HEK293 (cell line): ENCODE results near the gene PKN3.

Experiments used
- CTCF ChIA-PET: fragments of 350-600 bp; formaldehyde crosslinking; extraction: SDS; loops from one replicate; lab custom pipeline; 2021; ENCODE audit warnings: antibody characterized with exemption; lab: Yijun Ruan, JAX
- POLR2A ChIA-PET: fragments of 300-600 bp; formaldehyde crosslinking; extraction: SDS; loops from one replicate; lab custom pipeline; 2020; ENCODE audit warnings: antibody characterized with exemption, inconsistent platforms; lab: Yijun Ruan, JAX
- H3K27ac ChIP-seq: fragments of 200-500 bp; sonication (Bioruptor generic); 2 replicates; pipeline ENCODE4 v1.5.1; 2014; ENCODE audit warnings: low read depth, low read length, control low read depth, inconsistent platforms; ENCODE audit errors: extremely low read depth
- H3K36me3 ChIP-seq, 2 experiments: fragments of 200-500 bp in 1 of 2; sonication (Bioruptor generic) in 1 of 2; 1 replicate in 1 of 2; 2 replicates in 1 of 2; pipeline ENCODE4 v1.5.1; 2014 to 2017; ENCODE audit warnings: inconsistent platforms in 2 of 2, low read length in 2 of 2; ENCODE audit not compliant: control insufficient read depth in 2 of 2, insufficient read depth in 1 of 2
- H3K4me1 ChIP-seq: fragments of 200-500 bp; sonication (Bioruptor generic); 2 replicates; pipeline ENCODE4 v1.5.1; 2014; ENCODE audit warnings: mild to moderate bottlenecking, low read length, inconsistent platforms; ENCODE audit not compliant: control insufficient read depth, insufficient read depth
- H3K4me3 ChIP-seq: 2 replicates; pipeline ENCODE4 v1.5.1; 2011; ENCODE audit warnings: low read depth, mild to moderate bottlenecking, control low read depth, low read length, moderate library complexity
- H3K9me3 ChIP-seq: fragments of 200-500 bp; sonication (Bioruptor generic); 2 replicates; pipeline ENCODE4 v1.5.1; 2014; ENCODE audit warnings: low read depth, low read length, inconsistent platforms; ENCODE audit not compliant: control insufficient read depth, insufficient read depth
- BCL11A ChIP-seq: fragments of 450-650 bp; formaldehyde crosslinking; IDR thresholded peaks from 2 replicates; pipeline ENCODE4 v1.5.1; 2016; ENCODE audit warnings: low read depth, missing biosample characterization, missing genetic modification characterization
- EGR2 ChIP-seq: fragments of 450-650 bp; formaldehyde crosslinking; IDR thresholded peaks from 2 replicates; pipeline ENCODE4 v1.5.1; 2016; ENCODE audit warnings: low read depth, missing biosample characterization, missing genetic modification characterization
- ELK4 ChIP-seq: IDR thresholded peaks from 2 replicates; pipeline ENCODE4 v1.6.1; 2011; ENCODE audit warnings: mild to moderate bottlenecking, low read depth, low read length, borderline replicate concordance
- GLI2 ChIP-seq: fragments of 450-650 bp; formaldehyde crosslinking; IDR thresholded peaks from 2 replicates; pipeline ENCODE4; 2017; ENCODE audit warnings: missing biosample characterization, missing genetic modification characterization, low read depth, borderline replicate concordance
- GLIS1 ChIP-seq: fragments of 450-650 bp; formaldehyde crosslinking; IDR thresholded peaks from 2 replicates; pipeline ENCODE4 v1.5.1; 2016; ENCODE audit warnings: missing biosample characterization, missing genetic modification characterization
- HOXA7 ChIP-seq: sonication (generic); formaldehyde crosslinking; IDR thresholded peaks from 2 replicates; pipeline ENCODE4 v1.8.1; 2022; ENCODE audit warnings: missing genetic modification reagents, borderline replicate concordance
- HOXC10 ChIP-seq: sonication (generic); formaldehyde crosslinking; IDR thresholded peaks from 2 replicates; pipeline ENCODE4 v1.8.1; 2023; ENCODE audit warnings: mild to moderate bottlenecking, missing genetic modification reagents
- PRDM4 ChIP-seq: fragments of 450-650 bp; formaldehyde crosslinking; IDR thresholded peaks from 2 replicates; pipeline ENCODE4 v1.5.1; 2017; ENCODE audit warnings: missing biosample characterization, missing genetic modification characterization
- RBAK ChIP-seq: fragments of 450-650 bp; formaldehyde crosslinking; IDR thresholded peaks from 2 replicates; pipeline ENCODE4 v1.5.1; 2016; ENCODE audit warnings: missing biosample characterization, missing genetic modification characterization
- ZIC2 ChIP-seq: fragments of 450-650 bp; formaldehyde crosslinking; IDR thresholded peaks from 2 replicates; pipeline ENCODE4 v1.5.1; 2016; ENCODE audit warnings: missing biosample characterization, missing genetic modification characterization
- ZNF10 ChIP-seq: fragments of 450-650 bp; formaldehyde crosslinking; IDR thresholded peaks from 2 replicates; pipeline ENCODE4 v1.5.1; 2017; ENCODE audit warnings: missing biosample characterization, missing genetic modification characterization
- ZNF121 ChIP-seq: fragments of 450-650 bp; formaldehyde crosslinking; IDR thresholded peaks from 2 replicates; pipeline ENCODE4 v1.5.1; 2016; ENCODE audit warnings: missing biosample characterization, missing genetic modification characterization
- ZNF140 ChIP-seq: fragments of 450-650 bp; formaldehyde crosslinking; IDR thresholded peaks from 2 replicates; pipeline ENCODE4 v1.5.1; 2016; ENCODE audit warnings: missing biosample characterization, missing genetic modification characterization
- ZNF146 ChIP-seq: fragments of 450-650 bp; formaldehyde crosslinking; IDR thresholded peaks from 2 replicates; pipeline ENCODE4 v1.5.1; 2016; ENCODE audit warnings: missing biosample characterization, missing genetic modification characterization
- ZNF148 ChIP-seq: fragments of 450-650 bp; formaldehyde crosslinking; IDR thresholded peaks from 2 replicates; pipeline ENCODE4 v1.5.0; 2017; ENCODE audit warnings: missing biosample characterization, missing genetic modification characterization, borderline replicate concordance
- ZNF157 ChIP-seq: fragments of 450-650 bp; formaldehyde crosslinking; IDR thresholded peaks from 2 replicates; pipeline ENCODE4 v1.5.1; 2016; ENCODE audit warnings: missing biosample characterization, missing genetic modification characterization
- ZNF16 ChIP-seq: fragments of 450-650 bp; formaldehyde crosslinking; IDR thresholded peaks from 2 replicates; pipeline ENCODE4 v1.5.1; 2016; ENCODE audit warnings: low read depth, missing biosample characterization, missing genetic modification characterization
- ZNF169 ChIP-seq: fragments of 450-650 bp; formaldehyde crosslinking; IDR thresholded peaks from 2 replicates; pipeline ENCODE4 v1.5.1; 2016; ENCODE audit warnings: missing biosample characterization, missing genetic modification characterization
- ZNF202 ChIP-seq: fragments of 450-650 bp; formaldehyde crosslinking; IDR thresholded peaks from 2 replicates; pipeline ENCODE4 v1.5.1; 2016; ENCODE audit warnings: missing biosample characterization, missing genetic modification characterization, borderline replicate concordance
- ZNF223 ChIP-seq: fragments of 450-650 bp; formaldehyde crosslinking; IDR thresholded peaks from 2 replicates; pipeline ENCODE4 v1.5.1; 2016; ENCODE audit warnings: missing biosample characterization, missing genetic modification characterization
- ZNF341 ChIP-seq: fragments of 450-650 bp; formaldehyde crosslinking; IDR thresholded peaks from 2 replicates; pipeline ENCODE4; 2016; ENCODE audit warnings: low read depth, missing biosample characterization, missing genetic modification characterization
- ZNF366 ChIP-seq: fragments of 450-650 bp; formaldehyde crosslinking; conservative IDR thresholded peaks from 2 replicates; pipeline ENCODE4 v1.5.1; 2016; ENCODE audit warnings: missing biosample characterization, missing genetic modification characterization
- ZNF449 ChIP-seq: fragments of 450-650 bp; formaldehyde crosslinking; IDR thresholded peaks from 2 replicates; pipeline ENCODE4 v1.5.1; 2017; ENCODE audit warnings: missing biosample characterization, mild to moderate bottlenecking, missing genetic modification characterization, moderate library complexity
- ZNF530 ChIP-seq: fragments of 450-650 bp; formaldehyde crosslinking; IDR thresholded peaks from 2 replicates; pipeline ENCODE4 v1.5.1; 2016; ENCODE audit warnings: low read depth, missing biosample characterization, missing genetic modification characterization
- ZXDB ChIP-seq: fragments of 450-650 bp; formaldehyde crosslinking; IDR thresholded peaks from 2 replicates; pipeline ENCODE4 v1.5.1; 2016; ENCODE audit warnings: missing biosample characterization, missing genetic modification characterization

The PKN3 gene

GRCh38 chr9:128727640-128728248 lies 25.4 kb downstream of the PKN3 start:
- Histone ChIP-seq H3K27ac (no peak overlapping the region), H3K36me3 (peaks cover 0 to 20% of the 10 kb centered on the region in 2 experiments; a peak in 1 of 3 replicates)
- TF ChIP-seq GLI2 (tag by site-specific recombination) (no peak), RBAK (tag by site-specific recombination) (no peak), ZNF202 (tag by site-specific recombination) (no peak), ZNF223 (tag by site-specific recombination) (no peak), ZXDB (tag by site-specific recombination) (no peak), EGR2 (tag by site-specific recombination) (0 out of 2 replicates have a peak, but pooled peaks have one; percentile 35), ZNF121 (peak; percentile 93), PRDM4 (no peak), ZNF366 (tag by site-specific recombination) (no peak), ZNF341 (tag by site-specific recombination) (no peak)
- TF ChIP-seq, all 188 proteins: peak for 2
- CTCF ChIA-PET = no interaction called here
- Histone ChIP-seq H3K4me3 (no peak overlapping the region), H3K4me1 (no peaks in the 10 kb centered on the region), H3K9me3 (no peaks in the 10 kb centered on the region)
- POLR2A ChIA-PET = no interaction called here

GRCh38 chr9:128728298-128728697 lies 26.0 kb downstream of the PKN3 start:
- ChIA-PET POLR2A (no interaction called here), CTCF (no interaction called here)
- Histone ChIP-seq H3K27ac (no peak overlapping the region), H3K36me3 (peaks cover 0 to 23% of the 10 kb centered on the region in 2 experiments; a peak in 1 of 3 replicates), H3K9me3 (no peaks in the 10 kb centered on the region), H3K4me1 (no peaks in the 10 kb centered on the region), H3K4me3 (no peak overlapping the region)
- TF ChIP-seq ZIC2 (tag by site-specific recombination) (peak; percentile 55), GLIS1 (tag by site-specific recombination) (peak; percentile 35; the same call in 1 of the 2 replicates), ZNF530 (tag by site-specific recombination) (no peak), ZNF140 (tag by site-specific recombination) (no peak)

- CTCF ChIA-PET = no interaction called here
- H3K4me3 ChIP-seq = no peak overlapping the region
- H3K4me1 ChIP-seq = no peaks in the 10 kb centered on the region
- POLR2A ChIA-PET = interaction anchor here (0.8 kb wide), 1 partner anchor 33 kb away, joined by 5 read pairs; no protein-coding TSS in a partner anchor
- peaks cover 0 to 24% of the 10 kb centered on the region in 2 experiments; a peak in 2 of 3 replicates for H3K36me3 ChIP-seq
- H3K27ac ChIP-seq = no peak overlapping the region
- no peaks in the 10 kb centered on the region for H3K9me3 ChIP-seq
- TF ChIP-seq HOXA7 (CRISPR knock-in tag) (no peak), ZNF16 (tag by site-specific recombination) (no peak), ZNF223 (tag by site-specific recombination) (no peak), ZNF169 (tag by site-specific recombination) (no peak), ELK4 (no peak), ZNF10 (tag by site-specific recombination) (no peak), ZNF146 (no peak), EGR2 (tag by site-specific recombination) (no peak), ZNF449 (tag by site-specific recombination) (no peak), ZNF148 (tag by site-specific recombination) (no peak), BCL11A (tag by site-specific recombination) (no peak), GLI2 (tag by site-specific recombination) (no peak), HOXC10 (CRISPR knock-in tag) (no peak), ZNF157 (no peak)
Measured at GRCh38 chr9:128729302-128729701, 27.0 kb downstream of the PKN3 start.
